ENCODE measurements around the gene FCHSD2. TPM values are rescaled to one million over a fixed set of nuclear protein-coding genes. Genes with fewer than 3 reads are reported as not detected.

Gene FCHSD2
- total RNA-seq, 1 experiment from 2014 or later = 7.1 TPM

- no peaks in the 10 kb centered on the region for H3K9me2 ChIP-seq (replicated peaks; ENCODE audit: low read length)
- H3K4me1 ChIP-seq (ENCODE audit: insufficient read depth, low read length) = peaks cover 40% of the 10 kb centered on the region
- ATAC-seq (no peak), DNase-seq (no peak)
- H3K27ac ChIP-seq (ENCODE audit: low read length) = no peak overlapping the region
- intact Hi-C loops (cut with micrococcal nuclease) = no loop called here
- 0 out of 2 replicates have a peak, but pooled peaks cover 4% of the 10 kb centered on the region for H3K79me2 ChIP-seq (ENCODE audit: low read length)
- ChIA-PET CTCF (no interaction called here), POLR2A (ENCODE audit: unreplicated experiment) (no interaction called here)
- H3K36me3 ChIP-seq (ENCODE audit: low read depth, low read length) = no peaks in the 10 kb centered on the region
- H3K9ac ChIP-seq (ENCODE audit: low read length) = no peak overlapping the region
- H4K20me1 ChIP-seq (ENCODE audit: low read length) = no peaks in the 10 kb centered on the region
- H3K4me3 ChIP-seq (ENCODE audit: low read length) = no peak overlapping the region
- no peaks in the 10 kb centered on the region for H3K27me3 ChIP-seq (ENCODE audit: low read length)
- no peak overlapping the region for H2AFZ ChIP-seq (ENCODE audit: low read length)
- BruUV-seq (replicated peaks) = no TSS peak
- H3K9me3 ChIP-seq (ENCODE audit: low read length) = no peaks in the 10 kb centered on the region
- peaks cover 7% of the 10 kb centered on the region for H3F3A ChIP-seq (ENCODE audit: low read length, unreplicated experiment)
- no peak overlapping the region for H3K4me2 ChIP-seq (ENCODE audit: low read length)
- TF ChIP-seq, protein P1, sequence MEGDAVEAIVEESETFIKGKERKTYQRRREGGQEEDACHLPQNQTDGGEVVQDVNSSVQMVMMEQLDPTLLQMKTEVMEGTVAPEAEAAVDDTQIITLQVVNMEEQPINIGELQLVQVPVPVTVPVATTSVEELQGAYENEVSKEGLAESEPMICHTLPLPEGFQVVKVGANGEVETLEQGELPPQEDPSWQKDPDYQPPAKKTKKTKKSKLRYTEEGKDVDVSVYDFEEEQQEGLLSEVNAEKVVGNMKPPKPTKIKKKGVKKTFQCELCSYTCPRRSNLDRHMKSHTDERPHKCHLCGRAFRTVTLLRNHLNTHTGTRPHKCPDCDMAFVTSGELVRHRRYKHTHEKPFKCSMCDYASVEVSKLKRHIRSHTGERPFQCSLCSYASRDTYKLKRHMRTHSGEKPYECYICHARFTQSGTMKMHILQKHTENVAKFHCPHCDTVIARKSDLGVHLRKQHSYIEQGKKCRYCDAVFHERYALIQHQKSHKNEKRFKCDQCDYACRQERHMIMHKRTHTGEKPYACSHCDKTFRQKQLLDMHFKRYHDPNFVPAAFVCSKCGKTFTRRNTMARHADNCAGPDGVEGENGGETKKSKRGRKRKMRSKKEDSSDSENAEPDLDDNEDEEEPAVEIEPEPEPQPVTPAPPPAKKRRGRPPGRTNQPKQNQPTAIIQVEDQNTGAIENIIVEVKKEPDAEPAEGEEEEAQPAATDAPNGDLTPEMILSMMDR (conservative IDR thresholded peaks at IDR 0.05; ENCODE audit: low read depth, low read length) = peak; percentile 16; the same call in 1 of the 2 replicates
- TF ChIP-seq EZH2phosphoT487 (IDR thresholded peaks at IDR 0.05; ENCODE audit: borderline replicate concordance, low read length) = no peak
Observed at GRCh38 chr11:73182824-73183321, 40.8 kb upstream of the FCHSD2 start.

DNA sequence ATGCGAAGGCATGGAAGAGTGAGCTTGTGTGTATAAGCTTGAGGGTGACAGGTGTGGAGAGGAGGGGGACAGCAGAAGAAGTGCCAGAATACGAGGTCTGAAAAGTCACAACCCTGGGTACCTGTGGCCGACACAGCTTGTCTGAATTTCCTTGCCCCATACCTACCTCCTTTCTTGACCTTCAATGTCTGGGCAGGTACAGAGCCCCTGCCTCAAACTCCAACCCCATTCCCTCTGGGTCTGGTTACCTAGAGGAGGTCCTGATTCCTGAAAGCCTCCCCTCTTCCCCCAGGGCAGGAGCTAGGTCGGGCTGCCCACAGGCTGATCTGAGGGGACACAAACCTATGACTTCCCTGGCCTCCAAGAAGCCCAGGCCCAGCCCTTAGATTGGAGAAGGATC, 36.6 kb upstream of the FCHSD2 start:
- TF ChIP-seq EZH2 (IDR thresholded peaks at IDR 0.05; ENCODE audit: low read length, unreplicated experiment) = no peak
- TF ChIP-seq, protein P1 (conservative IDR thresholded peaks at IDR 0.05; ENCODE audit: low read depth, low read length) = no peak
- TF ChIP-seq EZH2phosphoT487 (IDR thresholded peaks at IDR 0.05; ENCODE audit: borderline replicate concordance, low read length) = no peak
- H3F3A ChIP-seq (ENCODE audit: low read length, unreplicated experiment) = no peaks in the 10 kb centered on the region
- no peaks in the 10 kb centered on the region for H3K27me3 ChIP-seq (ENCODE audit: low read length)
- H4K20me1 ChIP-seq (ENCODE audit: low read length) = no peaks in the 10 kb centered on the region
- H3K27ac ChIP-seq (ENCODE audit: low read length) = no peak overlapping the region
- DNase-seq = no peak
- ChIA-PET CTCF (interaction anchor here (0.6 to 2.6 kb wide), 3 partner anchors 36 to 347 kb away, joined by 8 to 17 read pairs (median 15); partner anchors contain the start of gene FCHSD2), POLR2A (ENCODE audit: unreplicated experiment) (no interaction called here)
- no peaks in the 10 kb centered on the region for H3K79me2 ChIP-seq (ENCODE audit: low read length)
- intact Hi-C loops (cut with micrococcal nuclease) = loop anchor here (1.0 to 2.0 kb wide), 3 partner anchors 254 to 454 kb away; no protein-coding TSS in a partner anchor
- no peak overlapping the region for H2AFZ ChIP-seq (ENCODE audit: low read length)
- no peak overlapping the region for H3K4me2 ChIP-seq (ENCODE audit: low read length)
- ATAC-seq = no peak
- no peaks in the 10 kb centered on the region for H3K36me3 ChIP-seq (ENCODE audit: low read depth, low read length)
- no peak overlapping the region for H3K9ac ChIP-seq (ENCODE audit: low read length)
- BruUV-seq (replicated peaks) = no TSS peak
- H3K9me3 ChIP-seq (ENCODE audit: low read length) = no peaks in the 10 kb centered on the region
- peaks cover 21% of the 10 kb centered on the region for H3K4me1 ChIP-seq (ENCODE audit: insufficient read depth, low read length)
- H3K9me2 ChIP-seq (replicated peaks; ENCODE audit: low read length) = no peaks in the 10 kb centered on the region
- no peak overlapping the region for H3K4me3 ChIP-seq (ENCODE audit: low read length)

DNA sequence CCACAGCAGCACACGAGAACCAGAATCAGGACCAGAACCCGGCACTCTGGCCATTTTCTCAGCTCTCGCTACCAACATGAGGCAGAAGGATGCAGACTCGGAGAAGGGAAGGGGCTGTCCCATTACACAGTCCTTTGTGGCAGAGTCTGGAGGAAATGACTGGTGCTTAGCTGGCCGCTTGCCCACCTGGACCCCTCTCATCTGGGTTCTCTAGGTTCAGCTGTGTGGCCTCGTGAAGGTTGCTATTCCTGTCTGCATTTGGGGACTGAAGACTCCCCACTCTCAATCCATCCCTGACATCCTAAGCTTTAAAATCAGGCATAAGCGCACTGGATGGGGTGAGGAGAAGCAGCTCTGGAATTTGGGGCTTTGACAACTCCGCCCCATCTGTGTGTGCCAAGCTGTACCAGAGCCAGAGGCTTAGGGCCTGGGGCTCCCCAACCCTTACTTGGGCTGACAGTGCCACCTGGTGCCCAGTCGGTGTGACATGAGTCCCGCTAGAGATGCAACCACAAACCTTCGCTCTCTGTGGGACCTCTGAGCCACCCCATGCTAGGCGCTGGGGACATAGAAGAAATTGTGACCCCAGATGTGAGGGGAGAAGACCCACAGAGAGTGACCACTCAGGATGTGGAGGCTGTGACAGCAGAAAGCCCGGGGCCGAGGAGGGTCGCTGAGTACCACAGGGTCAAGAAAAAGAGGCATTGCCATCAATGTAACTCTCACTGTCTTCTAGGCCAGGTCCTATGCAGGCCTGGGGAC, 35.8 kb upstream of the FCHSD2 start:
- H3K9ac ChIP-seq (ENCODE audit: low read length) = no peak overlapping the region
- ATAC-seq = peak; percentile 88
- ChIA-PET POLR2A (ENCODE audit: unreplicated experiment) (no interaction called here), CTCF (interaction anchor here (0.6 to 2.6 kb wide), 5 partner anchors 35 to 453 kb away, joined by 8 to 21 read pairs (median 15); partner anchors contain the start of gene FCHSD2)
- H3F3A ChIP-seq (ENCODE audit: low read length, unreplicated experiment) = no peaks in the 10 kb centered on the region
- no TSS peak for BruUV-seq (replicated peaks)
- no peaks in the 10 kb centered on the region for H3K27me3 ChIP-seq (ENCODE audit: low read length)
- DNase-seq = peak; percentile 92
- H3K27ac ChIP-seq (ENCODE audit: low read length) = no peak overlapping the region
- no peaks in the 10 kb centered on the region for H4K20me1 ChIP-seq (ENCODE audit: low read length)
- H3K9me2 ChIP-seq (replicated peaks; ENCODE audit: low read length) = no peaks in the 10 kb centered on the region
- peak overlapping the region; percentile 31 for H3K4me2 ChIP-seq (ENCODE audit: low read length)
- H2AFZ ChIP-seq (ENCODE audit: low read length) = peak overlapping the region; percentile 25; the same call in 1 of the 2 replicates
- H3K9me3 ChIP-seq (ENCODE audit: low read length) = no peaks in the 10 kb centered on the region
- H3K36me3 ChIP-seq (ENCODE audit: low read depth, low read length) = no peaks in the 10 kb centered on the region
- no peak overlapping the region for H3K4me3 ChIP-seq (ENCODE audit: low read length)
- intact Hi-C loops (cut with micrococcal nuclease) = loop anchor here (1.0 to 2.0 kb wide), 4 partner anchors 37 to 453 kb away; no protein-coding TSS in a partner anchor
- no peaks in the 10 kb centered on the region for H3K79me2 ChIP-seq (ENCODE audit: low read length)
- TF ChIP-seq, protein P1 (conservative IDR thresholded peaks at IDR 0.05; ENCODE audit: low read depth, low read length) = peak; percentile 97
- TF ChIP-seq EZH2 (IDR thresholded peaks at IDR 0.05; ENCODE audit: low read length, unreplicated experiment) (no peak), EZH2phosphoT487 (IDR thresholded peaks at IDR 0.05; ENCODE audit: borderline replicate concordance, low read length) (no peak)
- H3K4me1 ChIP-seq (ENCODE audit: insufficient read depth, low read length) = peaks cover 21% of the 10 kb centered on the region
